Hepatocyte (in vitro differentiated cells): ENCODE results near the gene KTI12. TPM values are rescaled to one million over a fixed set of nuclear protein-coding genes. Genes with fewer than 3 reads are reported as not detected.
"Not testable (repeated sequence)": the region's sequence is repeated elsewhere in the genome, so short reads cannot be mapped to it uniquely, and the experiment has no call there.

ENCODE experiments used
- DNase-seq: peaks from one replicate; pipeline ENCODE4 v3.0.0-alpha.2; 2016; ENCODE audit warnings: low spot score
- H2AFZ ChIP-seq: fragments of 200-600 bp; sonication (generic); 2 replicates; pipeline ENCODE4 v1.6.0; 2016; ENCODE audit warnings: antibody characterized with exemption, mild to moderate bottlenecking
- H3K27ac ChIP-seq: fragments of 200-600 bp; sonication (generic); 2 replicates; pipeline ENCODE4 v1.5.1; 2016; ENCODE audit warnings: mild to moderate bottlenecking
- H3K27me3 ChIP-seq: fragments of 200-600 bp; sonication (generic); 2 replicates; pipeline ENCODE4 v1.6.1; 2016
- H3K36me3 ChIP-seq: fragments of 200-600 bp; sonication (generic); replicated peaks from 2 replicates; pipeline ENCODE4 v1.5.1; 2016; ENCODE audit warnings: low read depth; ENCODE audit not compliant: insufficient read depth
- H3K4me1 ChIP-seq: fragments of 200-600 bp; sonication (generic); 2 replicates; pipeline ENCODE4 v1.5.1; 2016; ENCODE audit warnings: mild to moderate bottlenecking, moderate library complexity; ENCODE audit not compliant: insufficient read depth
- H3K4me2 ChIP-seq: fragments of 200-600 bp; sonication (generic); 2 replicates; pipeline ENCODE4 v1.6.0; 2016
- H3K4me3 ChIP-seq: fragments of 200-600 bp; sonication (generic); 2 replicates; pipeline ENCODE4 v1.5.1; 2016; ENCODE audit warnings: mild to moderate bottlenecking
- H3K79me2 ChIP-seq: fragments of 200-600 bp; sonication (generic); 2 replicates; pipeline ENCODE4 v1.6.0; 2017; ENCODE audit warnings: mild to moderate bottlenecking
- H3K9me2 ChIP-seq: fragments of 200-600 bp; sonication (generic); replicated peaks from 2 replicates; pipeline ENCODE4 v1.6.0; 2017; ENCODE audit warnings: mild to moderate bottlenecking; ENCODE audit not compliant: insufficient read depth
- H3K9me3 ChIP-seq: fragments of 200-600 bp; sonication (generic); 2 replicates; pipeline ENCODE4 v1.5.1; 2016; ENCODE audit warnings: low read depth, mild to moderate bottlenecking
- H4K20me1 ChIP-seq: fragments of 200-600 bp; sonication (generic); 2 replicates; pipeline ENCODE4 v1.6.0; 2016; ENCODE audit warnings: mild to moderate bottlenecking; ENCODE audit not compliant: insufficient read depth, poor library complexity, severe bottlenecking
- CTCF ChIP-seq: fragments of 200-600 bp; sonication (generic); IDR thresholded peaks from 2 replicates; pipeline ENCODE4 v1.5.1; 2016; ENCODE audit warnings: antibody characterized with exemption, mild to moderate bottlenecking; ENCODE audit not compliant: poor library complexity
- EZH2 ChIP-seq: fragments of 200-600 bp; sonication (generic); IDR thresholded peaks from 2 replicates; pipeline ENCODE4 v1.6.1; 2016; ENCODE audit warnings: antibody characterized with exemption, mild to moderate bottlenecking, borderline replicate concordance
- EZH2phosphoT487 ChIP-seq: fragments of 200-600 bp; sonication (generic); IDR thresholded peaks from one replicate; pipeline ENCODE4 v1.6.1; 2018; ENCODE audit warnings: antibody characterized with exemption, mild to moderate bottlenecking, low read depth, moderate library complexity; ENCODE audit not compliant: unreplicated experiment, severe bottlenecking
- WGBS: methylation state at CpG from one replicate; pipeline ENCODE4 v1.1.6; 2016; ENCODE audit warnings: low lambda C conversion rate; ENCODE audit errors: missing lambda C conversion rate; 5-methylcytosine and 5-hydroxymethylcytosine counted together
- polyA plus RNA-seq: library from polyadenylated mRNA; unstranded; fragments of >200 nt; fragmentation: Nextera tagmentation; extraction: Ambion mirVana; gene quantifications from 2 replicates; pipeline ENCODE4 v1.2.1, GENCODE V29; 2016
- total RNA-seq: library from RNA; depleted of rRNA; stranded (reverse); fragments of >200 nt; gene quantifications from 2 replicates; pipeline ENCODE4 v1.2.3, GENCODE V29; 2014

The KTI12 gene
- total and polyA plus RNA-seq, 2 experiments from 2014 or later, result 10.4 to 14.8 TPM

GRCh38 chr1:52054496-52055065 lies 21.0 kb upstream of the KTI12 start:
- Histone ChIP-seq H3K79me2 (peaks cover 86% of the 10 kb centered on the region), H3K27ac (peak overlapping the region; percentile 92), H3K9me2 (no peaks in the 10 kb centered on the region), H3K4me1 (peaks cover 20% of the 10 kb centered on the region), H3K9me3 (no peaks in the 10 kb centered on the region), H3K4me2 (peak overlapping the region; percentile 86), H4K20me1 (peaks cover 24% of the 10 kb centered on the region), H3K36me3 (no peaks in the 10 kb centered on the region), H3K27me3 (no peaks in the 10 kb centered on the region), H2AFZ (peak overlapping the region; percentile 60), H3K4me3 (peak overlapping the region; percentile 59)
- no peak for TF ChIP-seq CTCF
- TF ChIP-seq EZH2, result no peak
- TF ChIP-seq EZH2phosphoT487, result no peak
- 2% methylated on average over 13 of the region's 13 CpGs for WGBS
- DNase-seq, result peak; percentile 5

DNA sequence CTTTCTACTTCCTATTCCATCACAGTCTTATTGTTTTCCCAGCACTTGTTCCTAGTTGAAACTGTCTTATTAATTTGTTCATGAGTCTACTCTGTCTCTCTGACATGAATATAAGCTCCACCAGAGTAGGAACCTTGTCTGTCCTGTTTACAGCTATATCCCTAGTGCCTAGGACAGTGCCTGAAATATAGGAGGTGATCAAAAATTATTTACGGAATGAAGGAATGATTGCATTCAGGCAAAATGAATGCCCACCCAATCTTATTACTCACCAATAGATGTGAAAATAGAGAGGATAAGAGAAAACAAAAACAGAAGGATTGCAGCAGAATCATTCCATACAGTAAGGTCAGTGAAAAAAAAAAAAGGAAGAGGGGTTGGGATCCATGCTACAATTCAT lies 20.3 kb upstream of the KTI12 start:
- 100% methylated on average over 1 of the region's 1 CpG for WGBS
- Histone ChIP-seq H3K27ac (no peak overlapping the region), H4K20me1 (peaks cover 19% of the 10 kb centered on the region), H3K4me2 (peak overlapping the region; percentile 86), H3K4me1 (peaks cover 20% of the 10 kb centered on the region), H3K9me2 (no peaks in the 10 kb centered on the region), H3K79me2 (peaks cover 86% of the 10 kb centered on the region), H2AFZ (no peak overlapping the region), H3K27me3 (no peaks in the 10 kb centered on the region), H3K36me3 (no peaks in the 10 kb centered on the region), H3K9me3 (no peaks in the 10 kb centered on the region), H3K4me3 (peak overlapping the region; percentile 59)
- DNase-seq, result no peak
- no peak for TF ChIP-seq EZH2
- no peak for TF ChIP-seq CTCF
- TF ChIP-seq EZH2phosphoT487, result no peak

- H4K20me1 ChIP-seq, H3K9me3 ChIP-seq, DNase-seq, H2AFZ ChIP-seq, H3K4me2 ChIP-seq, H3K27ac ChIP-seq, H3K9me2 ChIP-seq, H3K4me1 ChIP-seq, H3K36me3 ChIP-seq, H3K4me3 ChIP-seq, H3K27me3 ChIP-seq: not testable (repeated sequence)
- peaks cover 97% of the 10 kb centered on the region for H3K79me2 ChIP-seq
- WGBS, result 94% methylated on average over 4 of the region's 4 CpGs
These were observed 15.7 kb upstream of the KTI12 start for GRCh38 chr1:52049337-52049736.

GRCh38 chr1:52045666-52046195 lies 12.1 kb upstream of the KTI12 start:
- H3K36me3 ChIP-seq, H3K9me3 ChIP-seq, DNase-seq, H3K4me2 ChIP-seq, H4K20me1 ChIP-seq, H3K27ac ChIP-seq, H3K4me3 ChIP-seq, H3K4me1 ChIP-seq, H3K27me3 ChIP-seq, H2AFZ ChIP-seq, H3K9me2 ChIP-seq: not testable (repeated sequence)
- H3K79me2 ChIP-seq, result peaks cover 78% of the 10 kb centered on the region
- 96% methylated on average over 4 of the region's 4 CpGs for WGBS
